ENCODE results near the gene TMEM94.

DNA sequence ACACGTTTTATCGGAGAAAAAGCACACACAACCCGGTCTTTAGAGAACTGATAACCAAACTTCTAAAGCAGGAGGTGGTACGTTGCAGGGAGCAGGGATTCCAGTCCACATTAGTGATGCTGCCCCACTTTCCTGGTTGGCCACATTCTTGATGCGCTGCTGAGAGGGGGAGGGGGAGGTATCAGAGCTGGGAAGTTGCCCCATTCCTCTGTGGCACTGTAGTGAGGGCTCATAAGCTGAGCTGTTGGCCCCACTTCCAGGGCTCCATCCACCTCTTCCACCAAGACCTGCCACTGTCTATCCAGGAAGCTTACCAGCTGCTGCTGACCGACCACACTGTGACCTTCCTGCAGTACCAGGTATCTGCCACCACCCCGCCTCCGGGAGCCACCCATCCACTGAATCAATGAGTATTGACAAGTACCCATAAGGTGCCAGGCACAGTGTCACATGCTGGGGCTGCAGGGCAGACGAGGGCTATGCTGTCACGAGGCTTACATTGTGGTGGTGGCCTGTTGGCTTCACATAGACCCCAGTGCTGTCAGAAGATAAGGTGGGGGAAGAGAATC is 60.9 kb downstream of the TMEM94 start:
- no peak for TF ChIP-seq POLR2A (IDR thresholded peaks at IDR 0.05; ENCODE audit: low read depth, low read length)
- TF ChIP-seq RCOR1 (IDR thresholded peaks at IDR 0.05; ENCODE audit: insufficient replicate concordance, low read length) = no peak
- no peak for TF ChIP-seq MAFK (IDR thresholded peaks at IDR 0.05; ENCODE audit: low read depth, low read length)
- TF ChIP-seq, protein P1, sequence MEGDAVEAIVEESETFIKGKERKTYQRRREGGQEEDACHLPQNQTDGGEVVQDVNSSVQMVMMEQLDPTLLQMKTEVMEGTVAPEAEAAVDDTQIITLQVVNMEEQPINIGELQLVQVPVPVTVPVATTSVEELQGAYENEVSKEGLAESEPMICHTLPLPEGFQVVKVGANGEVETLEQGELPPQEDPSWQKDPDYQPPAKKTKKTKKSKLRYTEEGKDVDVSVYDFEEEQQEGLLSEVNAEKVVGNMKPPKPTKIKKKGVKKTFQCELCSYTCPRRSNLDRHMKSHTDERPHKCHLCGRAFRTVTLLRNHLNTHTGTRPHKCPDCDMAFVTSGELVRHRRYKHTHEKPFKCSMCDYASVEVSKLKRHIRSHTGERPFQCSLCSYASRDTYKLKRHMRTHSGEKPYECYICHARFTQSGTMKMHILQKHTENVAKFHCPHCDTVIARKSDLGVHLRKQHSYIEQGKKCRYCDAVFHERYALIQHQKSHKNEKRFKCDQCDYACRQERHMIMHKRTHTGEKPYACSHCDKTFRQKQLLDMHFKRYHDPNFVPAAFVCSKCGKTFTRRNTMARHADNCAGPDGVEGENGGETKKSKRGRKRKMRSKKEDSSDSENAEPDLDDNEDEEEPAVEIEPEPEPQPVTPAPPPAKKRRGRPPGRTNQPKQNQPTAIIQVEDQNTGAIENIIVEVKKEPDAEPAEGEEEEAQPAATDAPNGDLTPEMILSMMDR (conservative IDR thresholded peaks at IDR 0.05; ENCODE audit: low read depth, low read length) = no peak
- TF ChIP-seq CEBPB (IDR thresholded peaks at IDR 0.05; ENCODE audit: low read depth, low read length) = no peak
- TF ChIP-seq, protein P2, sequence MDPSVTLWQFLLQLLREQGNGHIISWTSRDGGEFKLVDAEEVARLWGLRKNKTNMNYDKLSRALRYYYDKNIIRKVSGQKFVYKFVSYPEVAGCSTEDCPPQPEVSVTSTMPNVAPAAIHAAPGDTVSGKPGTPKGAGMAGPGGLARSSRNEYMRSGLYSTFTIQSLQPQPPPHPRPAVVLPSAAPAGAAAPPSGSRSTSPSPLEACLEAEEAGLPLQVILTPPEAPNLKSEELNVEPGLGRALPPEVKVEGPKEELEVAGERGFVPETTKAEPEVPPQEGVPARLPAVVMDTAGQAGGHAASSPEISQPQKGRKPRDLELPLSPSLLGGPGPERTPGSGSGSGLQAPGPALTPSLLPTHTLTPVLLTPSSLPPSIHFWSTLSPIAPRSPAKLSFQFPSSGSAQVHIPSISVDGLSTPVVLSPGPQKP (IDR thresholded peaks at IDR 0.05; ENCODE audit: borderline replicate concordance, low read depth, low read length) = no peak
- no peak for TF ChIP-seq FOS (IDR thresholded peaks at IDR 0.05; ENCODE audit: low read depth, low read length)
- no peak for TF ChIP-seq RFX5 (IDR thresholded peaks at IDR 0.05; ENCODE audit: low read depth, low read length)
- no peak for TF ChIP-seq RAD21 (IDR thresholded peaks at IDR 0.05; ENCODE audit: low read length)
- TF ChIP-seq BHLHE40 (IDR thresholded peaks at IDR 0.05; ENCODE audit: low read depth, low read length) = no peak

Measured in IMR-90 (cell line).